Cardiac muscle cell (in vitro differentiated cells and primary cell): ENCODE data around the gene LNP1. TPM values are rescaled to one million over a fixed set of nuclear protein-coding genes. Genes with fewer than 3 reads are reported as not detected.

Experiments
- DNase-seq, 2 donors: peaks; one replicate each; pipeline versions ENCODE4 v3.0.0 to v3.0.0-alpha.2; 2010 to 2017; ENCODE audit warnings: low read depth in 1 of 2, low spot score in 1 of 2
- H3K27ac ChIP-seq: fragments of 200-600 bp; sonication (generic); 2 replicates; pipeline ENCODE4 v1.5.1; 2016
- H3K27me3 ChIP-seq: fragments of 200-600 bp; sonication (generic); 2 replicates; pipeline ENCODE4 v1.6.0; 2016; ENCODE audit warnings: control low read depth
- H3K36me3 ChIP-seq: fragments of 200-600 bp; sonication (generic); 2 replicates; pipeline ENCODE4 v1.5.1; 2016; ENCODE audit warnings: control low read depth
- H3K4me1 ChIP-seq: fragments of 200-600 bp; sonication (generic); 2 replicates; pipeline ENCODE4 v1.8.1; 2017; ENCODE audit warnings: low read depth, mild to moderate bottlenecking, mixed run types
- H3K4me3 ChIP-seq: fragments of 200-600 bp; sonication (generic); 2 replicates; pipeline ENCODE4 v1.5.1; 2016; ENCODE audit warnings: mild to moderate bottlenecking
- H3K9me3 ChIP-seq: fragments of 200-600 bp; sonication (generic); 2 replicates; pipeline ENCODE4 v1.5.1; 2017; ENCODE audit warnings: low read depth, mild to moderate bottlenecking, control low read depth
- CTCF ChIP-seq: IDR thresholded peaks from 2 replicates; pipeline ENCODE4 v1.5.1; 2012; ENCODE audit warnings: low read depth, mild to moderate bottlenecking, low read length
- polyA plus RNA-seq: library from polyadenylated mRNA; unstranded; fragments of >200 nt; fragmentation: Nextera tagmentation; extraction: Ambion mirVana; gene quantifications from 2 replicates; pipeline ENCODE4 v1.2.1, GENCODE V29; 2016
- total RNA-seq: library from RNA; depleted of rRNA; stranded (reverse); fragments of >200 nt; gene quantifications from 2 replicates; pipeline ENCODE4 v1.2.3, GENCODE V29; 2016

LNP1 gene
- total and polyA plus RNA-seq, 2 experiments from 2014 or later, result 18.3 to 23.1 TPM

DNA sequence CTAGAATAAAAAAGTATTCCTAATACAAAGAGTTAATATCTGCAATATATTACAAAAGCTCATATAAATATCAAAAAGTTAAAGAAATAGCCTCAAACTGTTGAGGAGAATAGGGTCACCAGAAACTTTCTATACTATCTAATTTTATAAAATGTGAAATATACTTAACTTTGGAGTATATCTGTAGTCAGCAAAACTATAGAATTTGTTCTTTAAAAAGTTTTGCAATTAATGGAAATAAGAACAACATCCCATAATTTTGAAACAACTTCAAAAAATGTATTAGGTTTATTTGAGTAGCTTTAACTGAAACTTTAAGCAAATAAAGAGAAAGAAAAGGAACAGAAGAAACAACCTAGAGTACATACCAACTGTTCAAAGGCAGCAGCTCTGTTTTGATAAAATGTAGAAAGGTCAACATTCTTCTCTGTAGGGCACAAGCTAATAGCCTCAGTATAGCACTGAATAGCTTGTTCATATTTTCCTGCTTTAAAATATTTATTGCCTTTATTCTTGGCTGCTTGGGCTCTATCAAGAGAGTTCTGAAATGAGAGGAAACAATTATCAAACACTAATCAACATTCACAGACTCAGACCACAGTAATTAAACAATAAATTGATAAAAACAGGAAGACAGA, 14.8 kb upstream of the LNP1 start:
- Histone ChIP-seq H3K9me3 (no peaks in the 10 kb centered on the region), H3K4me1 (peaks cover 7% of the 10 kb centered on the region), H3K27ac (peak overlapping the region; percentile 71), H3K36me3 (peaks cover 48% of the 10 kb centered on the region), H3K4me3 (no peak overlapping the region), H3K27me3 (no peaks in the 10 kb centered on the region)
- DNase-seq, result no peak
- TF ChIP-seq CTCF, result no peak

- Histone ChIP-seq H3K4me3 (no peak overlapping the region), H3K4me1 (peaks cover 7% of the 10 kb centered on the region), H3K9me3 (no peaks in the 10 kb centered on the region), H3K36me3 (peaks cover 23% of the 10 kb centered on the region), H3K27ac (no peak overlapping the region), H3K27me3 (no peaks in the 10 kb centered on the region)
- no peak for TF ChIP-seq CTCF
- DNase-seq, result no peak
Measured at GRCh38 chr3:100389025-100389424, 12.3 kb upstream of the LNP1 start.

- DNase-seq, result no peak
Measured at GRCh38 chr3:100395679-100396431, 5.5 kb upstream of the LNP1 start.

GRCh38 chr3:100396967-100397366, 4.4 kb upstream of the LNP1 start:
- DNase-seq, result peak in 1 of 2 donors; percentile 6
- no peak overlapping the region for H3K27ac ChIP-seq
- H3K4me1 ChIP-seq, result peaks cover 13% of the 10 kb centered on the region
- no peaks in the 10 kb centered on the region for H3K27me3 ChIP-seq
- no peak overlapping the region for H3K4me3 ChIP-seq
- H3K36me3 ChIP-seq, result no peaks in the 10 kb centered on the region
- no peaks in the 10 kb centered on the region for H3K9me3 ChIP-seq
- no peak for TF ChIP-seq CTCF

More at GRCh38 chr3:100395679-100396431, 5.5 kb upstream of the LNP1 start:
- Histone ChIP-seq H3K4me3 (no peak overlapping the region), H3K36me3 (no peaks in the 10 kb centered on the region), H3K9me3 (no peaks in the 10 kb centered on the region), H3K4me1 (peaks cover 13% of the 10 kb centered on the region), H3K27ac (no peak overlapping the region), H3K27me3 (no peaks in the 10 kb centered on the region)
- TF ChIP-seq CTCF, result no peak

DNA sequence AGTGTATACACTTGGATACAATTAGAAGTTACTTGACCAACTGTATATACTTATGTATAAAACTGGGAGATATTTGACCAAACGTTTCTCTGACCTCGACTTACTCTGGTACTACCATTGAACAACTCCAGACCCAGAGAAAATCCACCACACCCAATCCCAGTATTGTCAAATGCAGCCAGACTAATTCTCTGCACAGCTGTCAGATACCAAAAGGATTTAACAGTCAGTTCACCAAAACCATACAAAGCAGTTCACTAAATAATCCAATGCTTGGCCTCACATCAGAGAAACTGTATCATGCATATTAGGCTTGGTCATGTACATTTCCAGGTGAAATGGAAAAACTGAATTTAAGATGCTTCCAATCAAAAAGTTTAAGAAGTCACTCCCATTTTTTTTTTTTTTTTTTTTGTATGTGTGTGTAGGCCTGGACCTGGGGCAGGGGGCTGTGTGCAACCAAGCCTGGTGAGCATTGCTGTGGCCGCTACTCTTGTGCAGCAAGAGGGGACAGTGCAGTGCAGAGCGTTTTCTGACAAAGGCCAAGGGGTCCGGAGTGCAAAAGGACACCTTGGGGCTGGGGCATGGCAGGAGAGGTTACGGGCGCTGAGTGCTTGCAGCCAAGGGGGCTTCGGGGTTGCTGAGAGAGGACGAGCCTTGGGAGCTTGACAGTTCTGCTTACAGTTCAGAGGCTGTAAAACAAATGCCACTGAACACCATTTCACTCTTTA, 1.8 kb upstream of the LNP1 start:
- DNase-seq, result no peak
- Histone ChIP-seq H3K27me3 (no peaks in the 10 kb centered on the region), H3K4me1 (peaks cover 19% of the 10 kb centered on the region), H3K9me3 (no peaks in the 10 kb centered on the region), H3K36me3 (no peaks in the 10 kb centered on the region), H3K4me3 (peak overlapping the region; percentile 94), H3K27ac (peak overlapping the region; percentile 97)
- no peak for TF ChIP-seq CTCF
